Breast epithelium (tissue), 3 donors: Measurements from ENCODE around the gene GRK5.

Experiments used
- CTCF ChIP-seq, 3 donors: fragments of 450-650 bp; IDR thresholded peaks; one replicate each; pipeline ENCODE4 v1.5.1; 2016 to 2017; ENCODE audit warnings: antibody characterized with exemption in 3 of 3, mild to moderate bottlenecking in 3 of 3, moderate library complexity in 3 of 3
- POLR2A ChIP-seq: fragments of 450-650 bp; IDR thresholded peaks from one replicate; pipeline ENCODE4 v1.6.1; 2016; ENCODE audit warnings: antibody characterized with exemption, mild to moderate bottlenecking, moderate library complexity

- TF ChIP-seq CTCF (IDR thresholded peaks at IDR 0.05): no peak
- TF ChIP-seq POLR2A: no peak
Measured at GRCh38 chr10:119445935-119446317, 238.6 kb downstream of the GRK5 start.
